ENCODE data around the gene ROM1.

The ROM1 gene

DNA sequence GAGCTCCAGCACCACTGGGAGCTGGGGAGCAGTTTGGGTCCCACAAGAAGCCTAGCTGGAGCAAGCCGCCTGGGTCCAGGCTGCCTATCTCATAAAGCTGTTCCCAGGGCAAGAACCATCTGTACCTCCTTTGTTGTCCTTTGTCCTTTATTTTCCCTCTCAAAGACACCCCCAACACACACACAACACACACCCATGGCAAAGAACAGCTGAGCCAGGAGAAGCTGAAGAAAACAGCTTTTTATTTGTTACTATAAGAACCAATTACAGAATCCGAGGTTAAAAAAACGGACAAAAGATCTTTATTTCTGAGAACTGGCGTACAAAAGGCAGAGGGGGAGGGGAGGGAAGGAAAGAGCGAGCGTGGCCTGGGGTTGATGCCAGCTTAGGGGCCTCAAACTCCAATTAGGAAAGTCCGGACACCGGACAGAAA, 20.1 kb upstream of the ROM1 start:
- in situ Hi-C loops (cut with HindIII; ENCODE audit: low pct_unique_long_range_greater_than_20kb, low sequenced_read_pairs) = no loop called here
- DNase-seq (ENCODE audit: low read depth in 1 of 2, low spot score in 1 of 2) = no peak
- no peak for TF ChIP-seq JUND (IDR thresholded peaks at IDR 0.05; ENCODE audit: low read depth)

DNA sequence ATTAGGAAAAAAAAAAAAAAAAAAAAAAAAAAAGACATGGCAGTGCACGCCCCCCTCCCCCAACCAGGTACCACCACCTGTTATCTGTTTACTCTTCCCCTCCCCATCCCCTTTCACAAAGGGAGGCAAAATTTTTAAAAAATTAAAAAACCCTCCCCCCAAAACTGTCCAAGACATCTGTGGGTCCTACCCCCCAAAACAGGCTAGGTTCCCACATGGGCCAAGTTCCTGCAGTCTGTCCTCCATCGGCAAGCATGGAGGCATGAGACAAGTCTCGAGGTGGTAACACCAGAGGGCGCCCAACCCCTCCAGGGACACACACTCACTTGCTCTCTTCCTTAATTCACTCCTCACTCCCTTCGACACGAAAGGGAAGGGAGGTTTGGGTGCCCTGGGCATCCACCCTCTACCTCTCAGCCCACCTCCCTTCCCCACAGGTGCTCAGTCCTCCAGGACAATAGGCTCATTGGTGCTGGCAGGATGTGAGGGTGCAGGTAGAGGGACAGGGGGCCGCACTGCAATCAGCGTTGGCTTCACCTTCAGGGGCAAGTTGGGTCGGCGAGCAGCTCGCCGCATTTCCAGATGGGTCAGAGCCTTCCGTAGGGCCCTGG, 19.5 kb upstream of the ROM1 start:
- peak; percentile 56 to 93 for DNase-seq (ENCODE audit: low read depth in 1 of 2, low spot score in 1 of 2)
- TF ChIP-seq JUND (IDR thresholded peaks at IDR 0.05; ENCODE audit: low read depth) = no peak
- in situ Hi-C loops (cut with HindIII; ENCODE audit: low pct_unique_long_range_greater_than_20kb, low sequenced_read_pairs) = no loop called here

DNA sequence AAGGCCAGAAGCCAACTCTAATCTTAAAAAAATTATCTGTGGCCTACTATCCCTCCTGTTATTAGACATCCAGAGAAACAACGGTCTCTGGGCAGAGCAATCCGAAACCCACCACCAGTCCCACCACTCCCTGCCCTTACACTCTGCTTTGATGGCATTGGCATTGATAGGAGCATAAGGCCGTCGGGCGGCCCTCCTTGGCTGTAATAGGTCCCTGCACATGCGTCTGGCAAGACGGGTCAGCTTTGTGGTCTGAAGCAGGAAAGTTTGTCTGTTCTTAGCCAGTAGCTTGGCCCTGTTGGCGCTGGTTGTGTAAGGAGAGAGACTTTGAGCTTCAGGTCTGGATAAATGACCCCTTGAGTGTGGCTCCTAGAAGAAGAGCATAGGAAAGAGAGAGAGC, 17.9 kb upstream of the ROM1 start:
- in situ Hi-C loops (cut with HindIII; ENCODE audit: low pct_unique_long_range_greater_than_20kb, low sequenced_read_pairs) = no loop called here
- TF ChIP-seq JUND (IDR thresholded peaks at IDR 0.05; ENCODE audit: low read depth) = no peak

DNA sequence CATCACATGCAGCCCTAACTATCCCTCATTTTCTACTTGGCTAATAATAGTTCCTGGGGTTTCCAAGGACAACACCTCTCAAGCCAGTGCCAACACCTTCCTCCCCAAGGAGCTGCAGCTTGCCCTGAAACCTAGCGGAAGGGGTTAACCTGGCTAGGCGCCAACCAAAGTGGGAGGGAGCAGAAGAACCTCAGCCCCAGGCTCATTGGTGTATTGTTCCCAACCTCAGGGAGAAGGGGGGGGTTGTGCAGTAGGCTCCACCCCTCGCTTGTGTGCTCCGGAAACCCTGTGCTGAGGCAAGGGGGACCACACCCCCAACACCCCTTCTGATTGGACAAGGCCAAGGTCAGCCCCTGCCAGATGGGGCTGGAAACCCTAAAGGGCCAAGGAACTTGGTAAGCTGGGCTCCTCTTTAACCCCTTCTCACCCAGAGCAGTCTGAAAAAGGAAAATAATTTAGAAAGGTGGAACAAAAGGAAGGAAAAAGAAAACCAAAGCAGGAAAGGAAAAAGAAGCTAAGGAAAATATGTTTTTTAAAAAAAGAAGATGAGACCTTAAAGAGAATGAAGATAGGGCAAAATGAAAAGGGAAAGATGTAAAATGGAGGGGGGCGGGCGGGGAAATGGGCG, 13.9 kb upstream of the ROM1 start:
- in situ Hi-C loops (cut with HindIII; ENCODE audit: low pct_unique_long_range_greater_than_20kb, low sequenced_read_pairs) = no loop called here
- TF ChIP-seq JUND (IDR thresholded peaks at IDR 0.05; ENCODE audit: low read depth) = no peak
- peak; percentile 91 to 100 for DNase-seq (ENCODE audit: low read depth in 1 of 2, low spot score in 1 of 2)

More for the DNA sequence above, 17.9 kb upstream of the ROM1 start:
- DNase-seq (ENCODE audit: low read depth in 1 of 2, low spot score in 1 of 2) = no peak

DNA sequence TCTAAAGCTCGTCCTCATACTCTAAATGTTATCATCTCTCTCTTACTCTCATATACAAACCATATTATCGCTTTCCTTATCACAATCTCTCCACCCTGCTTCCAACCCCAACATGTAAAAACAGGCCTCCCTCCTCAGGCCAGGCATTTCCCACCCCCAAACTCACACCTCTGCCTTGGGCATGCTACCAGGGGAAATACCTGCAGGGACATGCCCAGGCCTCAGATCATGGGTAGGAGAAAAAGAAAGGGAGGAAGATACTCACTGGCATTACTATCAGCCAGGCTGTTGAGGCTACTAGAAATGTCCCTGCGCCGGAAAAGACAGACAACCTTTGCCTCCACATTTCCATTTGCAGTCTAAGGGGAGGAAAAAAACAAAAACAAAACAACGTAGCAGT, 13.2 kb upstream of the ROM1 start:
- TF ChIP-seq JUND (IDR thresholded peaks at IDR 0.05; ENCODE audit: low read depth) = no peak
- in situ Hi-C loops (cut with HindIII; ENCODE audit: low pct_unique_long_range_greater_than_20kb, low sequenced_read_pairs) = no loop called here
- DNase-seq (ENCODE audit: low read depth in 1 of 2, low spot score in 1 of 2) = no peak

DNA sequence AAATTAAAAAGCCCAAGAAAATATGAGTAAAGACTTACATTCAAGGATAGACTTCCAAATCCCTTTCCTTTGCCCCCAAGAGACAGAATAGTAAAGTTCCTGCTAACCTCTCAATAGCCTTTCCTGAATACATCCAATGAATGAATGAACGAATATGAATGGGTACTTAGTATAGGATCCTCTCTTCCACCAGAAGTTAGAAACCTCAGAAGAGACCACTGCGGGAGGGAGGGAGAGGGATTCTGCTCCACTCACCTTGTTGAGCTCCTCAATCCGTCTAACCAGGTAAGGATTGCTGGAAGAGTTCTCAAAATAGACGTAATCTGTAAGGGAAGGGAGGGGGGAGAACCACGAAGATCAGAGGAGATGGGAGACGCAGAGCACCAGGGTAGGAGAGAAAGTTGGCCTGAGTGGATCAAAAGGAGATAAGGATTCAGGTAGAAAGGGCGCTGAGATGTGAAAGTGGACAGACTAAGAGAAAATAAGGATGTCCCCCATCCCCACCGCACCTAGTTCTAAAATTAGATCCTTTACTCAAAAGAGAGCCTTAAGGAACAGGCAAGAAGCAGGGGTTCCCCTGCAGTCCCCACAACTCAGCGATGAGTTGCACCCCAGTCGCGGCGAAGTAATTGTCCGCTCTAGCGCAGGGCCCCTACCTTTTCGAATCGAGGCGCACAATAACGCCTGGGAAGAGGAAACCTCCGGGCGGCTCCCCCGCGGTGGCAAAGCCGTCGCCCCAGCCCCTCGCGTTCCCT, 12.5 kb upstream of the ROM1 start:
- no peak for TF ChIP-seq JUND (IDR thresholded peaks at IDR 0.05; ENCODE audit: low read depth)
- DNase-seq (ENCODE audit: low read depth in 1 of 2, low spot score in 1 of 2) = no peak
- in situ Hi-C loops (cut with HindIII; ENCODE audit: low pct_unique_long_range_greater_than_20kb, low sequenced_read_pairs) = no loop called here

DNA sequence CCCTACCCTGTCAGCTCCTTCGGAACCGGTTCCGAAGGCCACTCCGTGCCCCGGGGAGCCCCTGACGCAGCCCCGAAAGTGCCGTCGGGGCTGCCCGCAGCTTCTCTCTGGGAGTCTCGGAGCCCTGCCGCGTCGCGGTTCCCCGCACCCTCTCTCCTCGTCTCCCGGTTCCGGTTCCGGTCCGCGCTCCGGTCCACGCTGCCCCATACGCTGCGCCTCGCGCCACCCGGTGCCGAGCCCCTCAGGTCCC, 12.0 kb upstream of the ROM1 start:
- in situ Hi-C loops (cut with HindIII; ENCODE audit: low pct_unique_long_range_greater_than_20kb, low sequenced_read_pairs) = no loop called here
- peak; percentile 47 to 54 for DNase-seq (ENCODE audit: low read depth in 1 of 2, low spot score in 1 of 2)
- no peak for TF ChIP-seq JUND (IDR thresholded peaks at IDR 0.05; ENCODE audit: low read depth)

DNA sequence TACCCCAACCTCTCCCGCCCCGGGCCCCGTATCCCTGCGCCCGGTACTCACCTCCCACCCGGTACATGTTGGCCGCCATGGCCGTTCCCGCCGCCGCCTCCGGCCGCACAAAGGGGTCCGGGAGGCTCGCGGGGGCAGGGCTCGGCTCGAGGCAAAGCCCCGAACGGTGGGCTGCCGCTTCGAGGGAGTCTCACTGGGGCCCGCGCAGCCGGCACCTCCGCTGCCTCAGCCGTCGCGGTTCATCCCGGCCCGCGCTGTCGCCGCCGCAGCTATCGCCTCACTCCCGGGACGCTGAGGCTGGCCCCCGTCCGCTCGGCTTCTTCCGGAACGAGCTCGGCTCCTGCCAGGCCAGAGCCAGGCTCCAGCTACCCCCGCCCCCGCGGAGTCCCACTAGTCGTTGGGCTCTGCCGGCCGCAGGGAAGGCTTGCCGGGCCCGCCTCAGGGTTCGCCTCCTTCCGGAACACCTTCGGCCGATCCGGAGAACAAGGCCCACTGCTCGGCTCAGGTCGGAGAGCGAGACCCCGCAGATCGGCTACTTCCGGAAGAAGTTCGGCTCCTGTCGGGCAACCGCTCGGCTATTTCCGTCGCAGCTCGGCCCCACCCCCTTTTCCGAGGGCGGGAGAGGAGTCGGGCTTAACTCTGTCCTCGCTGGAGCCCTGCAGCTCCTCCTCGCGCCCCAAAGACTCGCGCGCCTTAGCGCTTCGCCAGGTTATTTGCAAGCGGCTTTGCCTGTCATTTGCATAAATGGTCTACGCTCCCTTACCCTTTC, 11.5 kb upstream of the ROM1 start, which contains the start of gene MTA2:
TSS of gene MTA2 (minus strand) at position 494 of the 769 bp plus-strand sequence. CDS start at position 79, 415 bp downstream.
- in situ Hi-C loops (cut with HindIII; ENCODE audit: low pct_unique_long_range_greater_than_20kb, low sequenced_read_pairs) = no loop called here
- no peak for TF ChIP-seq JUND (IDR thresholded peaks at IDR 0.05; ENCODE audit: low read depth)
- peak; percentile 94 to 99 for DNase-seq (ENCODE audit: low read depth in 1 of 2, low spot score in 1 of 2)

DNA sequence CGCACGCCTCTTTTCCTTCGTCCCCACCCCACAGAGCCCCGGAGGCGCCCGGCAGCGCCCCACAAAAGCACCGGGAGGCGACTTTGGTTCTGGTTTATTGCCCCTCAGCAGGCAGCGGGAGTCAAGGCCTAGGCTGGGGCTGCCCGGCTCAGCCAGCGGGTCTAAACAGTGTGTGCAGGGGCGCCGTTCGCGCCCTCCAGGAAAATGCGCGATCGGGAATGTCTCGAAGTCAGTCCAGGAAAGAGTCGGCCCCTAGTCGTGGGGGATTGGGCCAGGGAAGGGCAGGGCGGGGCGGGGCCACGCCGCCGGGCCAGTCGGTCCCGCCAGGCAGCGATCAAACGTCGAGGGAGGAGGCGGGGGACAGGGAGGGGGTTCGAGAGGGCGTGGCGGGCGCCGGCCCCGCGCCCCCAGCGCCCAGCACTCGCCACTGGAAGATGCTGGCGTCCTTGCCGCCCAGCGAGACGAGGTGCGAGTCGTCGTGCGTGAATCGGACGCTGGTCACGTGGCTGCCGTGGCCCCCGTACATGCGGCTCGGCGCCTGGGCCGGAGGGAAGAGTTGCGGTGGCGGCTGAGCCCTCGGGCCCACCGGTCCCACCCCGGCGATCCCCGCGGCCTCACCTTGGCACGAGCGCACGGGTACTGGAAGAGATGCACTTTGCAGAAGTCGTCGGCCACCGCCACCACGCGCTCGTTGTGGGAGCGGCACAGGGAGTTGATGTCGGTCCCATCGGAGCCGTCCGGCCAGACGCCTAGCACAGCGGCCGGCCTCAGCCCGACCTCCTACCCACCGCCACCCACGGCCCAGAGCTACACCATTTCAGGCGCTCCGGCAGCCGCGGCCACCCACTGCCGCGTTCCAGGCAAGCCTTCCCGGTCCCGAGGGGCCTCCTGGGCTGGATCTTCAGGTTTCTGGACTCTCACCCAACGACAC, 10.7 kb upstream of the ROM1 start:
- DNase-seq (ENCODE audit: low read depth in 1 of 2, low spot score in 1 of 2) = no peak
- TF ChIP-seq JUND (IDR thresholded peaks at IDR 0.05; ENCODE audit: low read depth) = no peak
- in situ Hi-C loops (cut with HindIII; ENCODE audit: low pct_unique_long_range_greater_than_20kb, low sequenced_read_pairs) = no loop called here

DNA sequence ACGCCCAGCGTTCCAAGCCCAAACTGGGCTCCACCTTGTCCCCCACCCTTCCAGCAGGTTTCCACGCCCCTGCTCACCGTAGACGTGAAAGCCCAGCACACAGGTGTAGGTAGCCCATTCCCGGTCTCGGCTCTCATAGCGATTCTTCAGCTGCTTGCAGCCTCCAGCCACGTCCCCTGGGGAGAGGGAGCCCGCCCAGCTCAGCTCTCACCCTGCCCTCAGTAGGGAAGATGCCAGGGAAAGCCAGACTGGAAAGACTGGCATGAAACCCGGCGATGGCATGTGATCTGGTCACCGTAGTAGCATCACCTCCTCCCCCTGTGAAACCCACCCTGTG, 10.0 kb upstream of the ROM1 start:
- in situ Hi-C loops (cut with HindIII; ENCODE audit: low pct_unique_long_range_greater_than_20kb, low sequenced_read_pairs) = no loop called here
- no peak for TF ChIP-seq JUND (IDR thresholded peaks at IDR 0.05; ENCODE audit: low read depth)
- no peak for DNase-seq (ENCODE audit: low read depth in 1 of 2, low spot score in 1 of 2)

DNA sequence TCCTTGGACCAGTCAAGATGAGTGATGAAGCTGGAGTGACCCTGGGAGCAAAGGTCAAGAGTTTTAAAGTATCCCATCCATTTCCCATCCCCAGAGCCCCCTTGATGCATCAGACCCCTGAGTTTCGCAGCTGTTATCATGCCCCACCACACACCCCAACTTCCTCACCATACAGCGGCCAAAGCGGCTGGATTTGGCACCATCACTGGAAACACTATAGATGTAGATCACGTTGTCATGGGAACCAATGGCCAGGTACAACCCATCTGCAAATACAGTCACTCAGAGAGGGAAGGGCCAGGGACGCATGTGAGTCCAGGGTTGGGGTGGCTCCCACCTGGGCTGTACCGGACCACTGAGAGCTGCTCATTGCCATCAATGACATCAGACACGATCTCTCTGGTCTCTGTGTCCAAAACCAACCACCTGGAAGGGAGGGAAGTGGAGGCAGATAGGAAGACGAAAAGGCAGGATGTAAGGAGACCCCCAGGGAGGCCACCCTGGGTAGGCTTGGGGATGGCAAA, 9.2 kb upstream of the ROM1 start:
- in situ Hi-C loops (cut with HindIII; ENCODE audit: low pct_unique_long_range_greater_than_20kb, low sequenced_read_pairs) = no loop called here
- DNase-seq (ENCODE audit: low read depth in 1 of 2, low spot score in 1 of 2) = peak in 1 of 2 experiments; percentile 35
- no peak for TF ChIP-seq JUND (IDR thresholded peaks at IDR 0.05; ENCODE audit: low read depth)
